Ishikawa (cell line): ENCODE results near the gene GIT2.

Experiments used
- CEBPB ChIP-seq: IDR thresholded peaks from 2 replicates; pipeline ENCODE4 v1.6.1; 2012
- EP300 ChIP-seq: IDR thresholded peaks from 2 replicates; pipeline ENCODE4 v1.6.1; 2012; ENCODE audit warnings: borderline replicate concordance
- FOXM1 ChIP-seq: IDR thresholded peaks from 2 replicates; pipeline ENCODE4 v1.6.1; 2012; ENCODE audit warnings: low read depth, borderline replicate concordance
- NFIC ChIP-seq: IDR thresholded peaks from 2 replicates; pipeline ENCODE4 v1.6.1; 2012
- RAD21 ChIP-seq: IDR thresholded peaks from 2 replicates; pipeline ENCODE4 v1.6.1; 2012; ENCODE audit warnings: low read depth
- TAF1 ChIP-seq: IDR thresholded peaks from 2 replicates; pipeline ENCODE4 v1.6.1; 2012; ENCODE audit warnings: low read depth, mild to moderate bottlenecking
- TEAD4 ChIP-seq: IDR thresholded peaks from 2 replicates; pipeline ENCODE4 v1.6.1; 2012
- YY1 ChIP-seq: IDR thresholded peaks from 2 replicates; pipeline ENCODE4 v1.6.1; 2012; ENCODE audit warnings: low read depth
- ZBTB7A ChIP-seq: IDR thresholded peaks from 2 replicates; pipeline ENCODE4 v1.6.1; 2012; ENCODE audit warnings: low read depth
- TF ChIP-seq, protein P1 (sequence below): IDR thresholded peaks from 2 replicates; pipeline ENCODE4 v1.6.1; 2012; ENCODE audit warnings: low read depth, mild to moderate bottlenecking
- TF ChIP-seq, protein P2 (sequence below): IDR thresholded peaks from 2 replicates; pipeline ENCODE4 v1.6.1; 2012

DNA sequence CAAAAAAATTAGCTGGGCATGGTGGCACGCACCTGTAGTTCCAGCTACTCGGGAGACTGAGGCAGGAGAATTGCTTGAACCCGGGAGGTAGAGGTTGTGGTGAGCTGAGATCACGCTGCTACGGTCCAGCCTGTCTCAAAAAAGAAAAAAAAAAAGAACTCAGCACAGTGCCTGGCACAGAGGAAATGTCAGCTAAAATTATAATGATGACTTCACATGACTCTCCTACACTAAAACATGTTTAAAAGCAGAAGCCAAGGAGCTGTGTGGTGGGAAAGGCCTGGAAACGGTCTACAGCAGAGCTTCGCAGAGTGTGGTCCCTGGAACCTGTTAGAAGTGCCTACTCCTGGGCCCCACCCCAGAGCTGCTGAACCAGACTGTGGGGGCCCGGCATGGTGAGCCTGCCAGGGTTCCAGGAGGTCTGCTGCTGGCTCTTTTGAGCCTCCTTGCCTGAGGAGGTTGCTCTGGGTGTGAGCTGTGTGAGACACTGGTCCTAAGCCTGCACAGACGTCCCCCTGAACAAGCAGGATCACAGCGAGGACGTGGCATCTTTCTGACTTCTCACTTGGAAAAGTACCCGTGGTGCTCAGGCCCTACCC is 68.0 kb downstream of the GIT2 start:
- TF ChIP-seq YY1 (no peak), FOXM1 (no peak), TAF1 (no peak), NFIC (no peak), RAD21 (no peak), EP300 (no peak), ZBTB7A (no peak), TEAD4 (no peak), CEBPB (no peak)
- TF ChIP-seq, protein P1, sequence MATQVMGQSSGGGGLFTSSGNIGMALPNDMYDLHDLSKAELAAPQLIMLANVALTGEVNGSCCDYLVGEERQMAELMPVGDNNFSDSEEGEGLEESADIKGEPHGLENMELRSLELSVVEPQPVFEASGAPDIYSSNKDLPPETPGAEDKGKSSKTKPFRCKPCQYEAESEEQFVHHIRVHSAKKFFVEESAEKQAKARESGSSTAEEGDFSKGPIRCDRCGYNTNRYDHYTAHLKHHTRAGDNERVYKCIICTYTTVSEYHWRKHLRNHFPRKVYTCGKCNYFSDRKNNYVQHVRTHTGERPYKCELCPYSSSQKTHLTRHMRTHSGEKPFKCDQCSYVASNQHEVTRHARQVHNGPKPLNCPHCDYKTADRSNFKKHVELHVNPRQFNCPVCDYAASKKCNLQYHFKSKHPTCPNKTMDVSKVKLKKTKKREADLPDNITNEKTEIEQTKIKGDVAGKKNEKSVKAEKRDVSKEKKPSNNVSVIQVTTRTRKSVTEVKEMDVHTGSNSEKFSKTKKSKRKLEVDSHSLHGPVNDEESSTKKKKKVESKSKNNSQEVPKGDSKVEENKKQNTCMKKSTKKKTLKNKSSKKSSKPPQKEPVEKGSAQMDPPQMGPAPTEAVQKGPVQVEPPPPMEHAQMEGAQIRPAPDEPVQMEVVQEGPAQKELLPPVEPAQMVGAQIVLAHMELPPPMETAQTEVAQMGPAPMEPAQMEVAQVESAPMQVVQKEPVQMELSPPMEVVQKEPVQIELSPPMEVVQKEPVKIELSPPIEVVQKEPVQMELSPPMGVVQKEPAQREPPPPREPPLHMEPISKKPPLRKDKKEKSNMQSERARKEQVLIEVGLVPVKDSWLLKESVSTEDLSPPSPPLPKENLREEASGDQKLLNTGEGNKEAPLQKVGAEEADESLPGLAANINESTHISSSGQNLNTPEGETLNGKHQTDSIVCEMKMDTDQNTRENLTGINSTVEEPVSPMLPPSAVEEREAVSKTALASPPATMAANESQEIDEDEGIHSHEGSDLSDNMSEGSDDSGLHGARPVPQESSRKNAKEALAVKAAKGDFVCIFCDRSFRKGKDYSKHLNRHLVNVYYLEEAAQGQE: no peak
- TF ChIP-seq, protein P2, sequence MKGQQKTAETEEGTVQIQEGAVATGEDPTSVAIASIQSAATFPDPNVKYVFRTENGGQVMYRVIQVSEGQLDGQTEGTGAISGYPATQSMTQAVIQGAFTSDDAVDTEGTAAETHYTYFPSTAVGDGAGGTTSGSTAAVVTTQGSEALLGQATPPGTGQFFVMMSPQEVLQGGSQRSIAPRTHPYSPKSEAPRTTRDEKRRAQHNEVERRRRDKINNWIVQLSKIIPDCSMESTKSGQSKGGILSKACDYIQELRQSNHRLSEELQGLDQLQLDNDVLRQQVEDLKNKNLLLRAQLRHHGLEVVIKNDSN: no peak
